ENCODE data around the gene CYFIP1.

DNA sequence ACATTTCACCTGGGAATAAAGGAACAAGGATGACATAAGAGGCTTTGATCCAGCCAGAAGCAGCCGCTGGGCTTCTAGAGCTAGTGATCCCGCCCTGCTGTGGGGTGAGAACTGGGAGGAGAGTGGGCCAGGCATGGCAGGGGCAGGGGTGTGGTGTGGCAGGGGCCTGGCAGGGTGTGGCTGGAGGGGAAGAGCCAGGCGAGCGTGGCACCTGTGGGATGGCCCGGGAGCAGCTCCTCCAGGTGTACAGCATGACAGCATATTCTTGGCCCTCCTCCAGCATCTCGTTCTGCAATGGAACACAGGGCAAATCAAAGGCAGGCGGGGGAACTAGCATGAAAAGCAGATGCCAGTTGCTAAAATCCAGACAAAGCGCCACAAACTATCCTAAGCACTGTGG, 35.5 kb downstream of the CYFIP1 start:
- no peak for TF ChIP-seq CTCF (IDR thresholded peaks at IDR 0.05)
- no peak for TF ChIP-seq ZFX (IDR thresholded peaks at IDR 0.05; ENCODE audit: borderline replicate concordance)

Measured in 22Rv1 (cell line).